Measurements from ENCODE around the gene NCR3LG1. TPM values are rescaled to one million over a fixed set of nuclear protein-coding genes. Genes with fewer than 3 reads are reported as not detected.

The NCR3LG1 gene
- total and polyA plus RNA-seq, 9 of the 15 experiments (the other 6 are each of a cell fraction or from before 2014, with no cell fraction given), result 4.1 to 39.8 (median 25.1) TPM

GRCh38 chr11:17352950-17353820 is 1.6 kb downstream of the NCR3LG1 start (continued):
- TF ChIP-seq ARID4B (CRISPR knock-in tag; IDR thresholded peaks at IDR 0.05), result peak; percentile 21; the same call in 1 of the 2 replicates
- peak; percentile 95 for TF ChIP-seq POLR2G (IDR thresholded peaks at IDR 0.05; ENCODE audit: low read depth, low read length)
- TF ChIP-seq ZNF740 (CRISPR knock-in tag; IDR thresholded peaks at IDR 0.05), result no peak
- no peak for TF ChIP-seq ZNF740 (tag; IDR thresholded peaks at IDR 0.05)
- peak; percentile 84 for TF ChIP-seq SUPT5H (IDR thresholded peaks at IDR 0.05)
- peak in 1 of 2 experiments; percentile 67; a peak in 1 of 4 replicates for TF ChIP-seq TEAD1 (CRISPR knock-in tag; IDR thresholded peaks at IDR 0.05)
- TF ChIP-seq ZEB2 (IDR thresholded peaks at IDR 0.05), result peak; percentile 39; the same call in 1 of the 2 replicates
- TF ChIP-seq POLR2B (IDR thresholded peaks at IDR 0.05; ENCODE audit: low read depth, partially characterized antibody), result peak; percentile 63
- peak; percentile 59; the same call in 1 of the 2 replicates for TF ChIP-seq ESRRA (IDR thresholded peaks at IDR 0.05; ENCODE audit: borderline replicate concordance, low read depth)
- TF ChIP-seq JUN (IDR thresholded peaks at IDR 0.05; ENCODE audit: borderline replicate concordance, low read depth, low read length), result 0 out of 2 replicates have a peak, but pooled peaks have one; percentile 12
- no peak for TF ChIP-seq JUN (CRISPR knock-in tag; IDR thresholded peaks at IDR 0.05; ENCODE audit: borderline replicate concordance)
- peak; percentile 16 to 39; a peak in 1 of 4 replicates for TF ChIP-seq NRF1 (conservative IDR thresholded peaks at IDR 0.05 in 1 of 2, IDR thresholded peaks at IDR 0.05 in 1 of 2)
- TF ChIP-seq YY1 (IDR thresholded peaks at IDR 0.05; ENCODE audit: borderline replicate concordance in 1 of 3, control insufficient read depth in 1 of 3, extremely low read depth in 1 of 3, insufficient read depth in 3 of 3, insufficient read length in 1 of 3, insufficient replicate concordance in 2 of 3, low read depth in 1 of 3, low read length in 2 of 3), result peak in 1 of 3 experiments; percentile 55
- no peak for TF ChIP-seq ZNF143 (CRISPR knock-in tag; IDR thresholded peaks at IDR 0.05)
- TF ChIP-seq SMAD1 (IDR thresholded peaks at IDR 0.05; ENCODE audit: low read depth, low read length, partially characterized antibody), result peak; percentile 11
- TF ChIP-seq DNMT1 (IDR thresholded peaks at IDR 0.05), result no peak
- TF ChIP-seq HBP1 (CRISPR knock-in tag; IDR thresholded peaks at IDR 0.05), result no peak
- TF ChIP-seq MEIS2 (IDR thresholded peaks at IDR 0.05; ENCODE audit: partially characterized antibody), result peak; percentile 44

All from K562 (cell line).